CD14-positive monocyte (primary cell): ENCODE measurements around the gene SLC24A4. TPM values are rescaled to one million over a fixed set of nuclear protein-coding genes. Genes with fewer than 3 reads are reported as not detected.

ENCODE experiments used
- DNase-seq, 3 donors: peaks; one replicate each; pipeline ENCODE4 v3.0.0-alpha.2; 2011 to 2022
- H2AFZ ChIP-seq: 2 replicates; pipeline ENCODE4 v1.6.0; 2012; ENCODE audit warnings: mild to moderate bottlenecking, low read depth, low read length, inconsistent platforms; ENCODE audit not compliant: insufficient read depth, poor library complexity, severe bottlenecking
- H3K27ac ChIP-seq, 2 donors: 1 replicate in 1 of 2; 2 replicates in 1 of 2; pipeline ENCODE4 v1.5.1; 2012 to 2013; ENCODE audit warnings: low read length in 2 of 2, control low read depth in 1 of 2, inconsistent platforms in 1 of 2, low read depth in 1 of 2, mild to moderate bottlenecking in 1 of 2
- H3K27me3 ChIP-seq, 2 donors: one replicate each; pipeline versions ENCODE4 v1.6.0 to v1.6.1; 2011 to 2013; ENCODE audit warnings: low read length in 2 of 2; ENCODE audit not compliant: control insufficient read depth in 2 of 2, insufficient read depth in 2 of 2
- H3K36me3 ChIP-seq, 2 donors: replicated peaks in 1 of 2; 1 replicate in 1 of 2; 2 replicates in 1 of 2; pipeline versions ENCODE4 v1.5.1 to v1.6.1; 2012 to 2013; ENCODE audit warnings: low read length in 2 of 2, control low read depth in 1 of 2, inconsistent platforms in 1 of 2, mild to moderate bottlenecking in 1 of 2; ENCODE audit not compliant: insufficient read depth in 2 of 2, control insufficient read depth in 1 of 2
- H3K4me1 ChIP-seq, 2 donors: 1 replicate in 1 of 2; 2 replicates in 1 of 2; pipeline versions ENCODE4 v1.5.1 to v1.6.1; 2012 to 2013; ENCODE audit warnings: low read length in 2 of 2, control low read depth in 1 of 2, inconsistent platforms in 1 of 2, mild to moderate bottlenecking in 1 of 2, moderate library complexity in 1 of 2; ENCODE audit not compliant: insufficient read depth in 2 of 2, control insufficient read depth in 1 of 2
- H3K4me2 ChIP-seq: replicated peaks from 2 replicates; pipeline ENCODE3; 2012; ENCODE audit warnings: low read length, moderate library complexity, mild to moderate bottlenecking; ENCODE audit not compliant: poor library complexity, severe bottlenecking; ENCODE audit errors: extremely low read depth
- H3K4me3 ChIP-seq, 3 experiments: fragments of 200-600 bp in 1 of 3; sonication (generic) in 1 of 3; replicated peaks in 1 of 3; 1 replicate in 2 of 3; 2 replicates in 1 of 3; pipeline ENCODE4 v1.5.1; 2011 to 2013; ENCODE audit warnings: low read length in 3 of 3, mild to moderate bottlenecking in 3 of 3, control low read depth in 2 of 3, low read depth in 2 of 3, inconsistent platforms in 1 of 3, moderate library complexity in 1 of 3
- H3K79me2 ChIP-seq: 2 replicates; pipeline ENCODE4 v1.6.0; 2012; ENCODE audit warnings: mild to moderate bottlenecking, control low read depth, inconsistent platforms, low read length, moderate library complexity; ENCODE audit not compliant: insufficient read depth
- H3K9ac ChIP-seq: 2 replicates; pipeline ENCODE4 v1.6.0; 2017; ENCODE audit warnings: low read length, mild to moderate bottlenecking; ENCODE audit not compliant: insufficient read depth, poor library complexity, severe bottlenecking
- H3K9me3 ChIP-seq, 2 donors: replicated peaks in 1 of 2; 1 replicate in 1 of 2; 2 replicates in 1 of 2; pipeline versions ENCODE4 v1.5.1 to v1.6.1; 2012 to 2013; ENCODE audit warnings: low read length in 2 of 2, control low read depth in 1 of 2; ENCODE audit not compliant: control insufficient read depth in 1 of 2, insufficient read depth in 1 of 2
- H4K20me1 ChIP-seq: 2 replicates; pipeline ENCODE4 v1.6.0; 2012; ENCODE audit warnings: mild to moderate bottlenecking, low read length, control low read depth, moderate library complexity; ENCODE audit not compliant: insufficient read depth
- H3K27ac Mint-ChIP-seq, 7 donors: one replicate each; pipeline ENCODE4 v1.8.0; 2020; ENCODE audit warnings: mild to moderate bottlenecking in 7 of 7, mixed read lengths in 7 of 7, moderate library complexity in 6 of 7, inconsistent platforms in 2 of 7
- H3K27me3 Mint-ChIP-seq, 3 donors: one replicate each; pipeline ENCODE4 v1.8.0; 2021 to 2022; ENCODE audit warnings: low read depth in 3 of 3, mild to moderate bottlenecking in 3 of 3, mixed read lengths in 3 of 3, moderate library complexity in 3 of 3, inconsistent platforms in 1 of 3
- H3K36me3 Mint-ChIP-seq, 2 donors: one replicate each; pipeline ENCODE4 v1.8.0; 2020; ENCODE audit warnings: mixed read lengths in 2 of 2, inconsistent platforms in 1 of 2, mild to moderate bottlenecking in 1 of 2
- H3K4me1 Mint-ChIP-seq: one replicate; pipeline ENCODE4 v1.8.0; 2020; ENCODE audit warnings: mild to moderate bottlenecking, mixed read lengths
- H3K4me3 Mint-ChIP-seq, 2 donors: one replicate each; pipeline ENCODE4 v1.8.0; 2020; ENCODE audit warnings: mild to moderate bottlenecking in 2 of 2, mixed read lengths in 2 of 2, moderate library complexity in 1 of 2
- H3K9me3 Mint-ChIP-seq, 7 donors: one replicate each; pipeline ENCODE4 v1.8.0; 2020 to 2022; ENCODE audit warnings: mixed read lengths in 7 of 7, mild to moderate bottlenecking in 6 of 7, moderate library complexity in 6 of 7, inconsistent platforms in 2 of 7
- CTCF ChIP-seq: fragments of 200-600 bp; IDR thresholded peaks from one replicate; pipeline ENCODE4 v1.8.0; 2022; ENCODE audit warnings: antibody characterized with exemption, mild to moderate bottlenecking
- WGBS: methylation state at CpG from one replicate; pipeline ENCODE4 v1.1.5; 2013; ENCODE audit warnings: missing lambda C conversion rate; ENCODE audit not compliant: insufficient coverage; 5-methylcytosine and 5-hydroxymethylcytosine counted together
- intact Hi-C, 2 donors: fragments of 100-400 bp; cut with micrococcal nuclease; formaldehyde crosslinking; loops; one replicate each; pipeline versions ENCODE4 v1.15.0 to v1.15.1; 2023
- polyA plus RNA-seq, 3 donors: library from polyadenylated mRNA; depleted of rRNA in 1 of 3; unstranded in 2 of 3; stranded (reverse) in 1 of 3; fragments of 300-500 nt in 2 of 3; fragments of >200 nt in 1 of 3; fragmentation: Illumina TruSeq in 2 of 3; gene quantifications; 1 replicate in 2 of 3; 2 replicates in 1 of 3; pipeline ENCODE4 v1.2.3, GENCODE V29; 2012 to 2021

SLC24A4 gene
- polyA plus RNA-seq, 3 donors = 20.0 to 41.9 (median 26.5) TPM

DNA sequence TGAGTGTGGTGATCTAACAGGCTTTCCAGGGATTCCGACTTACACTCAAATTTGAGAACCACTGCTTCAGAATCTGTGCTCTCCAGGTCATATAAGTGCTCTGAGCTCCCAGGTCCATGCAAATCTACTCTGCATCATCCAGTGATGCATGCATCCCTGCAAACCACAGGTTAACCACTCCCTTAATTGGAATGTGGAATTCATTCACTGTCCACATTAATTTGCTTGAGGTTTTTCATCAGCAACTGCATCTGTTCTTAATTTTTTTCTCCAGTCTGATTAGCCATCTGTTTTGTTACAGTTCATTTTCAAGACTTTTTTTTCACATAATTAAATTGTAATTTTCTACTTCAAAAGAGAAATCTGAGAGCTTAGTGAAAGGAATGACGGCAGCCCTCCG lies 147.2 kb downstream of the SLC24A4 start:
- Histone ChIP-seq H3K4me3 (no peak overlapping the region), H3K27me3 (no peaks in the 10 kb centered on the region), H2AFZ (no peak overlapping the region), H3K27ac (peak overlapping the region in 1 of 2 donors; percentile 92), H3K36me3 (peaks cover 0 to 20% of the 10 kb centered on the region in 2 donors), H3K9ac (no peak overlapping the region), H3K79me2 (peaks cover 90% of the 10 kb centered on the region), H3K9me3 (no peaks in the 10 kb centered on the region), H3K4me1 (peaks cover 67 to 73% of the 10 kb centered on the region in 2 donors), H4K20me1 (peaks cover 23% of the 10 kb centered on the region), H3K4me2 (no peak overlapping the region)
- TF ChIP-seq CTCF = no peak
- Mint-ChIP-seq H3K27ac (peak overlapping the region in 3 of 7 donors; percentile 16 to 98 (median 46)), H3K4me3 (no peak overlapping the region), H3K36me3 (peaks cover 29 to 61% of the 10 kb centered on the region in 2 donors), H3K4me1 (peaks cover 66% of the 10 kb centered on the region), H3K27me3 (no peaks in the 10 kb centered on the region), H3K9me3 (peaks cover 0 to 12% (median 0%) of the 10 kb centered on the region in 7 donors)
- WGBS = no CpG with 5 or more reads among the region's 3 CpGs
- no peak for DNase-seq
- intact Hi-C loops = loop anchor here in 1 of 2 donors (5.0 kb wide), 2 partner anchors 37 to 73 kb away; no protein-coding TSS in a partner anchor

GRCh38 chr14:92470811-92471210 lies 147.8 kb downstream of the SLC24A4 start:
- WGBS = 86% methylated on average over 1 of the region's 1 CpG
- peaks cover 0 to 12% (median 0%) of the 10 kb centered on the region in 7 donors for H3K9me3 Mint-ChIP-seq
- H3K4me3 ChIP-seq = peak overlapping the region in 1 of 3 experiments; percentile 14
- H3K36me3 Mint-ChIP-seq = peaks cover 25 to 56% of the 10 kb centered on the region in 2 donors
- peaks cover 66% of the 10 kb centered on the region for H3K4me1 Mint-ChIP-seq
- peaks cover 19% of the 10 kb centered on the region for H4K20me1 ChIP-seq
- H3K27ac ChIP-seq = peak overlapping the region; percentile 32 to 92
- H3K4me1 ChIP-seq = peaks cover 67 to 73% of the 10 kb centered on the region in 2 donors
- no peaks in the 10 kb centered on the region for H3K27me3 Mint-ChIP-seq
- H3K9ac ChIP-seq = no peak overlapping the region
- no peaks in the 10 kb centered on the region for H3K27me3 ChIP-seq
- H3K27ac Mint-ChIP-seq = peak overlapping the region in 6 of 7 donors; percentile 35 to 98 (median 67)
- H3K36me3 ChIP-seq = peaks cover 0 to 20% of the 10 kb centered on the region in 2 donors
- H2AFZ ChIP-seq = no peak overlapping the region
- TF ChIP-seq CTCF = no peak
- no peak overlapping the region for H3K4me2 ChIP-seq
- no peaks in the 10 kb centered on the region for H3K9me3 ChIP-seq
- H3K4me3 Mint-ChIP-seq = no peak overlapping the region
- H3K79me2 ChIP-seq = peaks cover 88% of the 10 kb centered on the region
- DNase-seq = no peak
- intact Hi-C loops = loop anchor here in 1 of 2 donors (5.0 kb wide), 2 partner anchors 36 to 74 kb away; no protein-coding TSS in a partner anchor
